Measurements from ENCODE around the gene MSH5.

The MSH5 gene

GRCh38 chr6:31811645-31812044 is 71.8 kb downstream of the MSH5 start:
- Histone ChIP-seq H3K27ac (no peak overlapping the region), H3K4me2 (ENCODE audit: low read length) (no peak overlapping the region)

More at GRCh38 chr6:31811645-31812044, 71.8 kb downstream of the MSH5 start:
- no peaks in the 10 kb centered on the region for H3K27me3 ChIP-seq (ENCODE audit: control insufficient read depth, insufficient read depth, low read length)
- no peak overlapping the region for H3K4me3 ChIP-seq (ENCODE audit: low read depth, low read length)
- no peak overlapping the region for H3K9ac ChIP-seq
- H2AFZ ChIP-seq, result no peak overlapping the region
- no peaks in the 10 kb centered on the region for H3K36me3 ChIP-seq (ENCODE audit: control insufficient read depth, insufficient read depth, low read length)
- H3K4me1 ChIP-seq, result peaks cover 9% of the 10 kb centered on the region
- H3K9me3 ChIP-seq (ENCODE audit: control insufficient read depth, low read length), result no peaks in the 10 kb centered on the region
- no peaks in the 10 kb centered on the region for H3K79me2 ChIP-seq
- TF ChIP-seq CTCF (IDR thresholded peaks at IDR 0.05), result no peak
